K562 (cell line): ENCODE measurements around the gene ANO1. TPM values are rescaled to one million over a fixed set of nuclear protein-coding genes. Genes with fewer than 3 reads are reported as not detected.

Experiments used
- ATAC-seq: fragments of 200-7000 bp; cut with Tn5 transposase; 3 replicates; pipeline ENCODE4 v1.9.1; 2020; ENCODE audit warnings: moderate library complexity
- BruUV-seq: library from RNA; stranded (reverse); fragments of 400-500 nt; replicated peaks from 2 replicates; lab custom pipeline; 2021; lab: Mats Ljungman, UMichigan
- CTCF ChIA-PET: fragments of 300-600 bp; formaldehyde crosslinking; extraction: SDS; loops from one replicate; lab custom pipeline; 2021; ENCODE audit warnings: low intra/inter-chr PET ratio; lab: Yijun Ruan, JAX
- POLR2A ChIA-PET: fragments of 300-600, 350-650 bp; sonication (Branson Sonifier 250); formaldehyde crosslinking; extraction: SDS; loops from one replicate; lab custom pipeline; 2021; ENCODE audit warnings: antibody characterized with exemption, inconsistent platforms; lab: Yijun Ruan, JAX
- DNase-seq, 4 experiments: peaks; one replicate each; pipeline versions ENCODE4 v3.0.0 to v3.0.0-alpha.2; 2011 to 2018; ENCODE audit warnings: low spot score in 3 of 4, mixed read lengths in 3 of 4; ENCODE audit errors: extremely low read depth in 1 of 4
- FAIRE-seq: peaks from 2 replicates; lab custom pipeline; 2011; peaks lifted over from hg19 to GRCh38; lab: Jason Lieb, UNC
- H2AFZ ChIP-seq: 2 replicates; pipeline ENCODE4 v1.6.0; 2011; ENCODE audit warnings: low read depth, low read length, control low read depth, inconsistent platforms
- H3K27ac ChIP-seq: fragments of 200-600 bp; 3 replicates; pipeline ENCODE4 v1.8.0; 2011; ENCODE audit warnings: low read depth, mild to moderate bottlenecking, control low read depth, inconsistent platforms, low read length, moderate library complexity, mixed read lengths; ENCODE audit errors: extremely low read depth
- H3K27me3 ChIP-seq, 2 experiments: fragments of 300-600 bp in 1 of 2; 2 replicates in 1 of 2; 3 replicates in 1 of 2; pipeline versions ENCODE4 v1.6.0 to v1.8.0; 2011; ENCODE audit warnings: inconsistent platforms in 2 of 2, low read length in 2 of 2, mild to moderate bottlenecking in 1 of 2, mixed read lengths in 1 of 2, moderate library complexity in 1 of 2; ENCODE audit not compliant: control insufficient read depth in 2 of 2, insufficient read depth in 2 of 2
- H3K36me3 ChIP-seq: fragments of 300-600 bp; 3 replicates; pipeline ENCODE4 v1.8.0; 2011; ENCODE audit warnings: mild to moderate bottlenecking, low read length, inconsistent platforms; ENCODE audit not compliant: control insufficient read depth, insufficient read depth
- H3K4me1 ChIP-seq, 2 experiments: fragments of 200-600 bp in 1 of 2; replicated peaks in 1 of 2; 2 replicates in 1 of 2; 3 replicates in 1 of 2; pipeline versions ENCODE4 v1.5.1 to v1.8.0; 2011; ENCODE audit warnings: inconsistent platforms in 2 of 2, low read length in 2 of 2, mild to moderate bottlenecking in 1 of 2, mixed read lengths in 1 of 2, moderate library complexity in 1 of 2; ENCODE audit not compliant: control insufficient read depth in 2 of 2, insufficient read depth in 2 of 2
- H3K4me2 ChIP-seq: 2 replicates; pipeline ENCODE4 v1.6.1; 2011; ENCODE audit warnings: low read length, control low read depth, inconsistent platforms, mixed read lengths; ENCODE audit not compliant: insufficient read depth
- H3K4me3 ChIP-seq: fragments of 200-600 bp; sonication (generic), shearing (Covaris generic); 2 replicates; pipeline ENCODE4 v1.5.1; 2016; ENCODE audit warnings: control low read depth, inconsistent platforms
- H3K79me2 ChIP-seq: fragments of 200-600 bp; 3 replicates; pipeline ENCODE4 v1.8.0; 2011; ENCODE audit warnings: low read length, inconsistent platforms; ENCODE audit not compliant: control insufficient read depth, insufficient read depth
- H3K9ac ChIP-seq, 2 experiments: 2 replicates each; pipeline versions ENCODE4 v1.6.0 to v1.6.1; 2011; ENCODE audit warnings: low read depth in 2 of 2, low read length in 2 of 2, control low read depth in 1 of 2, inconsistent platforms in 1 of 2, mild to moderate bottlenecking in 1 of 2, mixed read lengths in 1 of 2; ENCODE audit not compliant: insufficient read depth in 1 of 2
- H3K9me1 ChIP-seq: one replicate; pipeline ENCODE4 v1.6.0; 2011; ENCODE audit warnings: inconsistent platforms, mild to moderate bottlenecking, low read length, moderate library complexity; ENCODE audit not compliant: control insufficient read depth, insufficient read depth
- H3K9me3 ChIP-seq: replicated peaks from 2 replicates; pipeline ENCODE4 v1.5.1; 2011; ENCODE audit warnings: low read depth, low read length, inconsistent platforms; ENCODE audit not compliant: control insufficient read depth, insufficient read depth
- H4K20me1 ChIP-seq: replicated peaks from 2 replicates; pipeline ENCODE4 v1.6.1; 2011; ENCODE audit warnings: low read length, inconsistent platforms, mixed read lengths; ENCODE audit not compliant: control insufficient read depth, insufficient read depth
- EGR1 ChIP-seq: fragments of 450-650 bp; conservative IDR thresholded peaks from 2 replicates; pipeline ENCODE4 v1.6.1; 2017; ENCODE audit warnings: mild to moderate bottlenecking
- ILK ChIP-seq: fragments of 450-650 bp; IDR thresholded peaks from 2 replicates; pipeline ENCODE4 v1.6.1; 2016; ENCODE audit warnings: missing genetic modification characterization, low read depth, mild to moderate bottlenecking, missing compliant biosample characterization, moderate library complexity, borderline replicate concordance
- RAD21 ChIP-seq, 2 experiments: fragments of 250-450 bp in 1 of 2; fragments of 450-650 bp in 1 of 2; sonication (Bioruptor Pico) in 1 of 2; formaldehyde crosslinking in 1 of 2; IDR thresholded peaks in 1 of 2; conservative IDR thresholded peaks in 1 of 2; 2 replicates each; pipeline versions ENCODE4 v1.4.0 to v1.8.0; 2020 to 2022; ENCODE audit warnings: mild to moderate bottlenecking in 2 of 2, moderate library complexity in 1 of 2
- WGBS: fragments of 100-300 bp; shearing (Covaris generic); methylation state at CpG from one replicate; pipeline ENCODE4 v1.1.6; 2016; ENCODE audit warnings: low coverage, mixed read lengths; ENCODE audit not compliant: insufficient coverage; ENCODE audit errors: missing lambda C conversion rate; 5-methylcytosine and 5-hydroxymethylcytosine counted together
- in situ Hi-C: fragments of 300-500 bp; cut with MboI; formaldehyde crosslinking; loops from 4 replicates; pipeline ENCODE4 v1.15.0; 2018; ENCODE audit warnings: inconsistent platforms, mixed read lengths
- intact Hi-C: fragments of 100-400 bp; cut with micrococcal nuclease; formaldehyde crosslinking; loops from 2 replicates; pipeline ENCODE4 v1.14.2; 2022
- polyA plus RNA-seq, 8 experiments: library from polyadenylated mRNA; depleted of rRNA in 4 of 8; stranded (reverse) in 5 of 8; unstranded in 3 of 8; fragments of >200 nt; fragmentation: Nextera tagmentation in 2 of 8; fragmentation: Illumina TruSeq in 1 of 8; extraction: Ambion mirVana in 2 of 8; extraction: Trizol in 1 of 8; gene quantifications; 2 replicates each; pipeline versions ENCODE4 v1.2.1 to v1.2.3, GENCODE V29; 2011 to 2014; ENCODE audit warnings: inconsistent platforms in 1 of 8, missing spikeins in 1 of 8
- total RNA-seq, 7 experiments: library from RNA; depleted of rRNA in 6 of 7; stranded (reverse); fragments of >200 nt in 6 of 7; fragmentation: Illumina TruSeq in 2 of 7; extraction: Trizol in 2 of 7; gene quantifications; 2 replicates each; pipeline versions ENCODE4 v1.2.1 to v1.2.3, GENCODE V29; 2011 to 2021; ENCODE audit warnings: low replicate concordance in 1 of 7

The ANO1 gene
- total and polyA plus RNA-seq, 9 of the 15 experiments (the other 6 are each of a cell fraction or from before 2014, with no cell fraction given): not detected

- H3K27me3 ChIP-seq: peaks cover 14 to 37% of the 10 kb centered on the region in 2 experiments; a peak in 3 of 5 replicates
- ChIA-PET POLR2A (no interaction called here), CTCF (no interaction called here)
- H3K4me3 ChIP-seq: no peak overlapping the region
- 32% methylated on average over 17 of the region's 17 CpGs for WGBS
- DNase-seq (peak in 2 of 4 experiments; percentile 31), ATAC-seq (no peak), FAIRE-seq (no peak)
- peak overlapping the region; percentile 93 for H2AFZ ChIP-seq
- H3K79me2 ChIP-seq: no peaks in the 10 kb centered on the region
- H3K4me2 ChIP-seq: peak overlapping the region; percentile 64; the same call in 1 of the 2 replicates
- H3K36me3 ChIP-seq: no peaks in the 10 kb centered on the region
- H3K27ac ChIP-seq: no peak overlapping the region
- in situ Hi-C loops (no loop called here), intact Hi-C loops (no loop called here)
- H3K9me1 ChIP-seq: peaks cover 4% of the 10 kb centered on the region
- no TSS peak for BruUV-seq
- H3K9me3 ChIP-seq: no peaks in the 10 kb centered on the region
- H3K9ac ChIP-seq: peak overlapping the region; percentile 15 to 61; a peak in 1 of 4 replicates
- TF ChIP-seq EGR1: peak; percentile 43; the same call in 1 of the 2 replicates
- TF ChIP-seq ILK: no peak
- 0 out of 4 replicates have a peak, but pooled peaks of 1 of the 2 experiments have one; percentile 3 for TF ChIP-seq RAD21 (CRISPR knock-in tag; conservative IDR thresholded peaks at IDR 0.05 in 1 of 2, IDR thresholded peaks at IDR 0.05 in 1 of 2)
- peaks cover 20 to 23% of the 10 kb centered on the region in 2 experiments for H3K4me1 ChIP-seq
- 0 out of 2 replicates have a peak, but pooled peaks cover 4% of the 10 kb centered on the region for H4K20me1 ChIP-seq
These were observed 32.5 kb downstream of the ANO1 start for GRCh38 chr11:70110538-70111055.
